ENCODE data around the gene BTBD2.
A peak's percentile ranks its signal among the peaks of the same experiment; 100 is the strongest.

Gene BTBD2

GRCh38 chr19:1944916-1945561 lies 70.5 kb downstream of the BTBD2 start:
- no peak for DNase-seq (ENCODE audit: extremely low read depth in 1 of 2, low read depth in 1 of 2)

- no peak for DNase-seq (ENCODE audit: extremely low read depth in 1 of 2, low read depth in 1 of 2)
Measured at GRCh38 chr19:1944088-1944915, 71.2 kb downstream of the BTBD2 start.

GRCh38 chr19:1943661-1944087 lies 71.8 kb downstream of the BTBD2 start:
- DNase-seq (ENCODE audit: extremely low read depth in 1 of 2, low read depth in 1 of 2), result no peak

- DNase-seq (ENCODE audit: extremely low read depth in 1 of 2, low read depth in 1 of 2), result no peak
Measured at GRCh38 chr19:1942934-1943555, 72.5 kb downstream of the BTBD2 start.

GRCh38 chr19:1942078-1942933 lies 73.2 kb downstream of the BTBD2 start:
- DNase-seq (ENCODE audit: extremely low read depth in 1 of 2, low read depth in 1 of 2), result peak; percentile 59 to 62

- peak; percentile 22 to 33 for DNase-seq (ENCODE audit: extremely low read depth in 1 of 2, low read depth in 1 of 2)
Measured at GRCh38 chr19:1941146-1942077, 74.1 kb downstream of the BTBD2 start, which contains the start of gene CSNK1G2. TSS of gene CSNK1G2 (plus strand) at chr19:1941172. CDS start at chr19:1969773, 28,601 bp downstream.

GRCh38 chr19:1938071-1938470 lies 77.4 kb downstream of the BTBD2 start:
- DNase-seq (ENCODE audit: extremely low read depth in 1 of 2, low read depth in 1 of 2), result no peak

- no peak for DNase-seq (ENCODE audit: extremely low read depth in 1 of 2, low read depth in 1 of 2)
Measured at GRCh38 chr19:1936916-1937610, 78.5 kb downstream of the BTBD2 start.

- no peak for DNase-seq (ENCODE audit: extremely low read depth in 1 of 2, low read depth in 1 of 2)
Measured at GRCh38 chr19:1936430-1936829, 79.1 kb downstream of the BTBD2 start.

- DNase-seq (ENCODE audit: extremely low read depth in 1 of 2, low read depth in 1 of 2), result peak in 1 of 2 donors; percentile 19
Measured at GRCh38 chr19:1935484-1936208, 79.9 kb downstream of the BTBD2 start.
